Activated T-cell treated with anti-CD3 and anti-CD28 coated beads, Interleukin-2, amount 50 U/mL, for 72 hours (primary cell): ENCODE measurements around the gene ARHGAP31. TPM values are rescaled to one million over a fixed set of nuclear protein-coding genes. Genes with fewer than 3 reads are reported as not detected.
"Not testable (repeated sequence)": the region's sequence is repeated elsewhere in the genome, so short reads cannot be mapped to it uniquely, and the experiment has no call there.

ENCODE experiments used
- ATAC-seq, 2 donors: fragments of 150-1000 bp; cut with Tn5 transposase; replicated peaks in 1 of 2; 2 replicates each; pipeline ENCODE4 v1.10.0; 2021; ENCODE audit warnings: moderate library complexity in 2 of 2, mild to moderate bottlenecking in 1 of 2
- DNase-seq, 2 donors: peaks; one replicate each; pipeline ENCODE4 v3.0.0; 2021 to 2022; ENCODE audit warnings: mixed read lengths in 1 of 2
- H3K27ac Mint-ChIP-seq: one replicate; pipeline ENCODE4 v1.8.0; 2022; ENCODE audit warnings: mild to moderate bottlenecking, moderate library complexity, mixed read lengths
- H3K27me3 Mint-ChIP-seq: one replicate; pipeline ENCODE4 v1.8.0; 2022; ENCODE audit warnings: low read depth, mixed read lengths
- H3K36me3 Mint-ChIP-seq, 2 donors: one replicate each; pipeline ENCODE4 v1.8.0; 2022; ENCODE audit warnings: mixed read lengths in 2 of 2, mild to moderate bottlenecking in 1 of 2; ENCODE audit not compliant: insufficient read depth in 2 of 2
- H3K4me1 Mint-ChIP-seq: one replicate; pipeline ENCODE4 v1.8.0; 2022; ENCODE audit warnings: low read depth, mixed read lengths
- H3K4me3 Mint-ChIP-seq, 2 donors: one replicate each; pipeline ENCODE4 v1.8.0; 2022; ENCODE audit warnings: mild to moderate bottlenecking in 2 of 2, mixed read lengths in 2 of 2, moderate library complexity in 2 of 2
- H3K9me3 Mint-ChIP-seq, 2 donors: one replicate each; pipeline ENCODE4 v1.8.0; 2022; ENCODE audit warnings: mixed read lengths in 2 of 2
- total RNA-seq, 2 donors: library from RNA; stranded (reverse); gene quantifications; one replicate each; pipeline ENCODE4 v1.2.3, GENCODE V29; 2022

ARHGAP31 gene
- 10 to 100 TPM; 12.7 to 19.1 TPM for total RNA-seq

DNA sequence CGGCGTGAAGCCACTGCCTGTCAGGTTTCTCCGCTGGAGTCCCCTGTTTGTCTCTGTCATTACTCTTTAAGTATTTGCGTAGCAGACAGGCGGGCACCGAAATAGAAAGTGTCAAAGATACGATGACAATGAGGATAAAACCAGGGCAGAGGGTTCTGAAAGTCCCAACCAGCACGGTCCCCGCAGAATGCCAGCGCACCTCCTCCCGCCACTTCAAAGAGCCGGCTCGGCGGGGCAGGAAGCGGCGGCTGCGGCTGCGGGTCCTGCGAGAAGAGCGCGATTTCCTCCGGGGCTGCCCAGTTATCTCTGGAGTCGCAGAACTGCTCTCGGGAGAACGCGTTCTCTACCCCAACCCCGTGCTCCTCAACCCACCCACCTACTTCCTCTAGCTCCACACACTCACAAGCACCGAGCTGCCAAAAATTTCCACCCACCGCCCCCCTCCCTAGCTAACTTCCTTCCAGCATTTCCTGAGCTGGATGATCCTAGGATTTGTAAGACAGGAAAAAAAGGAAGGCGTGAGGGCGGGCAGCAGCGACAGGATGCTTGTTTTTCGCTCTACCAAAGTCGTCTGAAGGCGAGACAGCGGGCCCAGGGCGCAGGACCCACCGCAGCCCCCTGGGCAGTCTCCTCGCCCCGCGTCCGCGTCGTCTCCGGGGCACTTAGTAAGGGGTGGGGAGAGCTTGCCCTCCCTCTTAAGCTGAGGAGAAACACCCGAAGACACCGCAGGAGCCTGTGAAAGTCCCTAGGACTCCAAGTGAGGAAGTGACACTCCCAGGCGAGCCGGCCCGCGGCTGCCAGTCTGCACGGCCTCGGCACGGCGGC lies at the start of gene ARHGAP31:
ARHGAP31 (plus strand) TSS at position 513 of the 825 bp plus-strand sequence. CDS start 522 bp downstream, outside the sequence.
- H3K9me3 Mint-ChIP-seq, result no peaks in the 10 kb centered on the region
- peaks cover 48% of the 10 kb centered on the region for H3K4me1 Mint-ChIP-seq
- peaks cover 8% of the 10 kb centered on the region for H3K27me3 Mint-ChIP-seq
- H3K36me3 Mint-ChIP-seq, result peaks cover 0 to 4% of the 10 kb centered on the region in 2 donors
- H3K27ac Mint-ChIP-seq, result peak within 1 kb of the TSS; percentile 87
- ATAC-seq, result peak; percentile 80 to 84
- DNase-seq, result peak; percentile 89 to 93
- peak within 1 kb of the TSS; percentile 90 to 94 for H3K4me3 Mint-ChIP-seq

- no peak overlapping the region for H3K4me3 Mint-ChIP-seq
- H3K4me1 Mint-ChIP-seq, result peaks cover 13% of the 10 kb centered on the region
These were observed 48.4 kb upstream of the ARHGAP31 start for GRCh38 chr3:119245778-119246177.

GRCh38 chr3:119255214-119255613 lies 39.0 kb upstream of the ARHGAP31 start:
- no peak overlapping the region for H3K27ac Mint-ChIP-seq
- no peaks in the 10 kb centered on the region for H3K36me3 Mint-ChIP-seq
- no peak for DNase-seq
- no peak overlapping the region for H3K4me3 Mint-ChIP-seq
- H3K9me3 Mint-ChIP-seq, result no peaks in the 10 kb centered on the region
- H3K4me1 Mint-ChIP-seq, result peaks cover 14% of the 10 kb centered on the region
- no peaks in the 10 kb centered on the region for H3K27me3 Mint-ChIP-seq
- no peak for ATAC-seq

More at GRCh38 chr3:119245778-119246177, 48.4 kb upstream of the ARHGAP31 start:
- Mint-ChIP-seq H3K36me3 (peaks cover 3 to 8% of the 10 kb centered on the region in 2 donors), H3K9me3 (peaks cover 6% of the 10 kb centered on the region in 2 donors), H3K27me3 (no peaks in the 10 kb centered on the region), H3K27ac (no peak overlapping the region)
- DNase-seq (no peak), ATAC-seq (no peak)

DNA sequence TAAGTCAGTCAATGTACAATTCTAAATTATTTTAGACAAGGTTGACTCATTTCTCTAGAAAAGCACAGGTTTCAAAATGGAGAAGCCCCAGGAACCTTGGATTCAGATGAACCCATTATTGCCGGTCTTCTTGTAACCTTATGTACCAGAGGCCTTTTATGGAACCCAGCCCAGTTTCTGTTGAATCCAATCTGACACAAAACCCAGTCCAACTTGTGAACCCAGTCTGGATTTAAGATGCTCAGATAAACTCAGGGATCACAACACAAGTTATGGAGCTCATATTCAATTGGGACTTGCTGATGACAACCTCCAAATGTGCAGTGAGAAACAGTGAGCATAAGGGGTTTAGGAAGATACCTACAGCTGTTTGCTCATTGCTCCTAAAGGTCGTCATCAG lies 37.1 kb upstream of the ARHGAP31 start:
- Mint-ChIP-seq H3K4me3 (no peak overlapping the region), H3K9me3 (no peaks in the 10 kb centered on the region), H3K36me3 (no peaks in the 10 kb centered on the region), H3K4me1 (peaks cover 14% of the 10 kb centered on the region), H3K27ac (no peak overlapping the region), H3K27me3 (no peaks in the 10 kb centered on the region)
- ATAC-seq (no peak), DNase-seq (no peak)

DNA sequence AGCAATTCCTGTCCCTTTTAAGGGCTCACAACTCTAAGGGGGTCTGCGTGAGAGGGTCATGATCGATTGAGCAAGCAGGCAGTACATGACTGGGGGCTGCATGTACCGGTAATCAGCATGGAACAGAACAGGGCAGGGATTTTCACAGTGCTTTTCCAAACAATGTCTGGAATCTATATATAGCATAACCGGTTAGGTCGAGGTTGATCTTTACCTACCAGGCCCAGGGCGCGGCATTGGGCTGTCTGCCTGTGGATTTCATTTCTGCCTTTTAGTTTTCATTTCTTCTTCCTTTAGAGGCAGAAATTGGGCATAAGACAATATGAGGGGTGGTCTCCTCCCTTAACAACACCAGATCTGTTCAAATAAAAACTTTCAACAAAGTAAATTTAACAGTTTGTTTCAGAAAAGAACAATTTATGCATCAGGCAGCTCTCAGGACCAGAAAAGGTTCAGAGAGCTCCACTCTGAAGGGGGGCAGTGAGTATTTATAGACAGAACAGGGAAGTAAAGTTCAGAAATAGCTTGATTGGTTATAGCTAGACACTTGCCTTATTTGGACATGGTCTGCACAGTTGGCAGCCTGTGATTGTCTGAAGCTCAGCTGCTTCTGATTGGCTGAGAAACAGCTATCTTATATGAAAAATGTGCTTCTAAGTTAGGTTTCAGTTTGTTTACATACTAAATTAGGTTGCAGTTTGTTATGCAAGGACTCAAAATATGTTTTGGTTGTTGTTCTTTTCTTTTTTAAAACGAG lies 36.4 kb upstream of the ARHGAP31 start:
- H3K27me3 Mint-ChIP-seq, result no peaks in the 10 kb centered on the region
- no peaks in the 10 kb centered on the region for H3K36me3 Mint-ChIP-seq
- H3K9me3 Mint-ChIP-seq, result no peaks in the 10 kb centered on the region
- no peak for DNase-seq
- peaks cover 14% of the 10 kb centered on the region for H3K4me1 Mint-ChIP-seq
- no peak for ATAC-seq
- no peak overlapping the region for H3K4me3 Mint-ChIP-seq
- no peak overlapping the region for H3K27ac Mint-ChIP-seq

- Mint-ChIP-seq H3K4me1 (peaks cover 14% of the 10 kb centered on the region), H3K36me3 (no peaks in the 10 kb centered on the region), H3K4me3 (no peak overlapping the region), H3K27me3 (no peaks in the 10 kb centered on the region), H3K27ac (no peak overlapping the region), H3K9me3 (no peaks in the 10 kb centered on the region)
- ATAC-seq (no peak), DNase-seq (no peak)
These were observed 35.3 kb upstream of the ARHGAP31 start for GRCh38 chr3:119258915-119259314.

- ATAC-seq, result no peak
- H3K27ac Mint-ChIP-seq, result no peak overlapping the region
- H3K27me3 Mint-ChIP-seq, result no peaks in the 10 kb centered on the region
These were observed 34.4 kb upstream of the ARHGAP31 start for GRCh38 chr3:119259821-119260220.

GRCh38 chr3:119261055-119261454 lies 33.1 kb upstream of the ARHGAP31 start:
- Mint-ChIP-seq H3K4me1 (peaks cover 14% of the 10 kb centered on the region), H3K4me3 (no peak overlapping the region), H3K27me3 (no peaks in the 10 kb centered on the region), H3K27ac (no peak overlapping the region), H3K36me3 (no peaks in the 10 kb centered on the region), H3K9me3 (no peaks in the 10 kb centered on the region)
- DNase-seq, result no peak
- ATAC-seq, result no peak

More at GRCh38 chr3:119259821-119260220, 34.4 kb upstream of the ARHGAP31 start:
- DNase-seq, result no peak
- H3K4me1 Mint-ChIP-seq, result peaks cover 14% of the 10 kb centered on the region
- H3K4me3 Mint-ChIP-seq, result no peak overlapping the region
- H3K36me3 Mint-ChIP-seq, result no peaks in the 10 kb centered on the region
- H3K9me3 Mint-ChIP-seq, result no peaks in the 10 kb centered on the region

- not testable (repeated sequence) for H3K27ac Mint-ChIP-seq, H3K36me3 Mint-ChIP-seq, DNase-seq, H3K9me3 Mint-ChIP-seq, H3K27me3 Mint-ChIP-seq, H3K4me3 Mint-ChIP-seq, ATAC-seq, H3K4me1 Mint-ChIP-seq
These were observed 24.0 kb upstream of the ARHGAP31 start for GRCh38 chr3:119270212-119270611.

DNA sequence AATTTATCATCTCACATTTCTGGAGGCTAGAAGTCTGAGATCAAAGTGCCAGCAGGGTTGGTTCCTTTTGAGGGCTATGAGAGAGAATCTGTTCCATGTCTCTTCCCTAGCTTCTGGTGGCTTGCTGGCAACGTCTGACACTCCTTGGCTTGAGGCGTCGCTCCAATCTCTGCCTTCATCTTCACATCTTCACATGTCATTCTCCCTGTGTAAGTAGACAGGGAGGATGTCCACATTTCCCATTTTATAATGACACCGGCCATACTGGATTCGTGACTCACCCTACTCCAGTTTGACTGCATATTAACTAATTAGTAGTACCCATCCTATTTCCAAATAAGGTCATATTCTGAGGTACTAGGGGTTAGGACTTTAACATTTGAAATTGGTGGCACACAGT lies 17.5 kb upstream of the ARHGAP31 start:
- no peaks in the 10 kb centered on the region for H3K27me3 Mint-ChIP-seq
- peaks cover 3% of the 10 kb centered on the region in 2 donors for H3K9me3 Mint-ChIP-seq
- no peak overlapping the region for H3K4me3 Mint-ChIP-seq
- peaks cover under 1 to 2% of the 10 kb centered on the region in 2 donors for H3K36me3 Mint-ChIP-seq
- ATAC-seq (no peak), DNase-seq (no peak)
- H3K27ac Mint-ChIP-seq, result no peak overlapping the region
- no peaks in the 10 kb centered on the region for H3K4me1 Mint-ChIP-seq

- H3K27me3 Mint-ChIP-seq, result no peaks in the 10 kb centered on the region
- ATAC-seq, result no peak
- no peak overlapping the region for H3K27ac Mint-ChIP-seq
- peaks cover 11 to 14% of the 10 kb centered on the region in 2 donors for H3K9me3 Mint-ChIP-seq
- H3K36me3 Mint-ChIP-seq, result peaks cover 11 to 12% of the 10 kb centered on the region in 2 donors
- no peak for DNase-seq
- H3K4me3 Mint-ChIP-seq, result no peak overlapping the region
- H3K4me1 Mint-ChIP-seq, result no peaks in the 10 kb centered on the region
These were observed 15.1 kb upstream of the ARHGAP31 start for GRCh38 chr3:119279101-119279554.

DNA sequence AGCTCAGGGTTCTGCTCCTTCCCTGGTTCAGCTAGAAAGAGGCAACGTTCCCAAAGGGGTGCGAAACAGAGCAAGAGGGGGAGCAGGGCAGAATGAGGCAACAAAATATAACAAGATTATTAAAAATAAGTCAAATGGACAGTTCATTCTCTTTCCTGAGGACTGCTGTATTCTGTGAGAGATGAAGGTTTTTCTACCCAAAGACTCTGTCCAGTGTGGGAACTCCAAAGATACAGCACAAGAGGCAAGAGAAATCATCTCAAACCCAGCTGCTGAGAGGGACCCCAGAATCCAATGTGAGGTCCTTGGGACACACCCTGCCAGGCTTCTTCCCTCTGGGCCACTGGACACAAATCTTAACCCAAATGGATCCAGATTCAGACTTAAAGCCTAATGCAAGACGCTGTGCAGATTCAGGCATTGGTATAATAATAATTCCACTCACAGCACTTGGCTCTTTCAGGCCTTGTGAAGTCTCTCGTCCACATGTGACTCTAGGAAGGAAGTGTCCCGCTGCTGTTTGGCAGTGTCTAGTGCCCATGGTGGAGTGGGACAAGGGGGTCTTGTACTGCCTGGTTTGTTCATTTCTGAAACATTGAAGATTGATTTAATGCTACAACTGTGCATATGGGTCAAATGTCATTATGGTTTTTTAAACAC lies 14.5 kb upstream of the ARHGAP31 start:
- Mint-ChIP-seq H3K4me3 (no peak overlapping the region), H3K36me3 (peaks cover 11 to 12% of the 10 kb centered on the region in 2 donors), H3K27me3 (no peaks in the 10 kb centered on the region), H3K27ac (no peak overlapping the region), H3K9me3 (peaks cover 11 to 14% of the 10 kb centered on the region in 2 donors), H3K4me1 (no peaks in the 10 kb centered on the region)
- ATAC-seq (no peak), DNase-seq (no peak)
